HG02943 (cell line): ENCODE measurements around the gene TXNDC5.
"Not testable (repeated sequence)": the region's sequence is repeated elsewhere in the genome, so short reads cannot be mapped to it uniquely, and the experiment has no call there.

Experiments
- ATAC-seq: cut with Tn5 transposase; IDR thresholded peaks from one replicate; pipeline ENCODE4 v1.9.1; 2021; ENCODE audit warnings: mild to moderate bottlenecking, low read depth, moderate library complexity; ENCODE audit not compliant: unreplicated experiment

TXNDC5 gene

GRCh38 chr6:7914991-7915789 is 4.6 kb upstream of the TXNDC5 start:
- ATAC-seq = no peak

- no peak for ATAC-seq
Observed at GRCh38 chr6:7914311-7914710, 3.7 kb upstream of the TXNDC5 start.

GRCh38 chr6:7912736-7913517 is 2.3 kb upstream of the TXNDC5 start:
- ATAC-seq = no peak

- no peak for ATAC-seq
Observed at GRCh38 chr6:7912024-7912423, 1.4 kb upstream of the TXNDC5 start.

- no peak for ATAC-seq
Observed at GRCh38 chr6:7911345-7911725, 747 bp upstream of the TXNDC5 start.

- peak; percentile 11 for ATAC-seq
Observed at GRCh38 chr6:7910298-7910653, 312 bp downstream of the TXNDC5 start.

- peak; percentile 40 for ATAC-seq
Observed at GRCh38 chr6:7909323-7910276, 988 bp downstream of the TXNDC5 start.

GRCh38 chr6:7907159-7907558 is 3.4 kb downstream of the TXNDC5 start:
- no peak for ATAC-seq

GRCh38 chr6:7906741-7907140 is 3.8 kb downstream of the TXNDC5 start:
- no peak for ATAC-seq

GRCh38 chr6:7905416-7905815 is 5.2 kb downstream of the TXNDC5 start:
- ATAC-seq = no peak

- ATAC-seq = no peak
Observed at GRCh38 chr6:7904654-7905319, 5.8 kb downstream of the TXNDC5 start.

- no peak for ATAC-seq
Observed at GRCh38 chr6:7903673-7904072, 6.9 kb downstream of the TXNDC5 start.

- ATAC-seq = no peak
Observed at GRCh38 chr6:7902867-7903266, 7.7 kb downstream of the TXNDC5 start.

- no peak for ATAC-seq
Observed at GRCh38 chr6:7902221-7902620, 8.4 kb downstream of the TXNDC5 start.

- no peak for ATAC-seq
Observed at GRCh38 chr6:7901780-7902179, 8.8 kb downstream of the TXNDC5 start.

GRCh38 chr6:7901056-7901455 is 9.5 kb downstream of the TXNDC5 start:
- no peak for ATAC-seq

- peak; percentile 62 for ATAC-seq
Observed at GRCh38 chr6:7900621-7901020, 10.0 kb downstream of the TXNDC5 start.

- no peak for ATAC-seq
Observed at GRCh38 chr6:7899889-7900213, 10.7 kb downstream of the TXNDC5 start.

GRCh38 chr6:7899101-7899888 is 11.3 kb downstream of the TXNDC5 start:
- peak; percentile 45 for ATAC-seq

GRCh38 chr6:7898193-7898586 is 12.4 kb downstream of the TXNDC5 start:
- not testable (repeated sequence) for ATAC-seq
